Peyer's patch (tissue), 4 donors: ENCODE measurements around the gene ZGPAT. TPM values are rescaled to one million over a fixed set of nuclear protein-coding genes. Genes with fewer than 3 reads are reported as not detected.

ENCODE experiments used
- DNase-seq, 3 donors: peaks; one replicate each; pipeline ENCODE4 v3.0.0-alpha.2; 2017 to 2019
- H3K27ac ChIP-seq, 4 donors: fragments of 200-600 bp; sonication (generic); one replicate each; pipeline ENCODE4 v1.5.1; 2016 to 2019
- H3K27me3 ChIP-seq, 2 donors: fragments of 200-600 bp; sonication (generic); one replicate each; pipeline ENCODE4 v1.5.1; 2019
- H3K36me3 ChIP-seq, 3 donors: fragments of 200-600 bp; sonication (generic); one replicate each; pipeline ENCODE4 v1.5.1; 2016 to 2019
- H3K4me1 ChIP-seq, 4 donors: fragments of 200-600 bp; sonication (generic); one replicate each; pipeline ENCODE4 v1.5.1; 2016 to 2019
- H3K4me3 ChIP-seq, 4 donors: fragments of 200-600 bp; sonication (generic); 1 replicate in 3 of 4; 2 replicates in 1 of 4; pipeline ENCODE4 v1.5.1; 2016 to 2019; ENCODE audit warnings: mild to moderate bottlenecking in 1 of 4
- H3K9me3 ChIP-seq, 4 donors: fragments of 200-600 bp; sonication (generic); one replicate each; pipeline ENCODE4 v1.5.1; 2016 to 2019; ENCODE audit warnings: mild to moderate bottlenecking in 1 of 4
- POLR2A ChIP-seq, 2 donors: fragments of 450-650 bp; IDR thresholded peaks; one replicate each; pipeline ENCODE4 v1.5.1; 2017; ENCODE audit warnings: antibody characterized with exemption in 2 of 2, mild to moderate bottlenecking in 2 of 2, moderate library complexity in 2 of 2
- total RNA-seq, 4 donors: library from RNA; depleted of rRNA; stranded (reverse); fragments of >200 nt; gene quantifications; one replicate each; pipeline ENCODE4 v1.1.0, GENCODE V29; 2016
- TF ChIP-seq, protein P1 (sequence below), 6 experiments: fragments of 450-650 bp in 4 of 6; fragments of 200-600 bp in 2 of 6; sonication (generic) in 1 of 6; IDR thresholded peaks; one replicate each; pipeline ENCODE4 v1.5.1; 2017 to 2019; ENCODE audit warnings: antibody characterized with exemption in 6 of 6, mild to moderate bottlenecking in 3 of 6, moderate library complexity in 1 of 6

The ZGPAT gene
- total RNA-seq, 4 donors from 2014 or later = 48.9 to 67.7 (median 54.7) TPM

DNA sequence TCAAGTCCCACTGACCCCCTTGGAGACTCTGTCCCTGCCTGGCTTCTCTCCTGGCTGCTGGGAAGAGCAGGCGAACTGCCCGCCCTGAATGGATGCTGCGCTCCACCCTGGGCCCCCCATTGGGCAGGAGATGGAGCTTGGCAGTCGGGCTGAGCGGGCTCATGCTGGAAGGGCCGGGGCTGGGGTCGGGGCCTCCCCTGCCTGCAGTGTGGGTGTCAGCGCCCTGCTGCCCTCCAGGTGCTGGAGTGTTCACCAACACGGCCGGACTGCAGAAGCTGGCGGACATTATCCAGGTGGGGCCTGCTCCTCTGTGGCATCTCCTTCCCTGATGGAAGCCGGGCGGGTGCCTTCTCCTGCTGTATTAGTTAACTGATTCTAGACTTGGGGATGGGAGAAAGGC lies 27.4 kb upstream of the ZGPAT start:
- Histone ChIP-seq H3K27ac (no peak overlapping the region), H3K4me1 (peaks cover 0 to 9% (median 0%) of the 10 kb centered on the region in 4 donors), H3K27me3 (no peaks in the 10 kb centered on the region), H3K4me3 (no peak overlapping the region), H3K9me3 (no peaks in the 10 kb centered on the region), H3K36me3 (peaks cover 0 to 22% (median 0%) of the 10 kb centered on the region in 3 donors)
- DNase-seq = no peak
- TF ChIP-seq POLR2A (IDR thresholded peaks at IDR 0.05) = no peak
- TF ChIP-seq, protein P1, sequence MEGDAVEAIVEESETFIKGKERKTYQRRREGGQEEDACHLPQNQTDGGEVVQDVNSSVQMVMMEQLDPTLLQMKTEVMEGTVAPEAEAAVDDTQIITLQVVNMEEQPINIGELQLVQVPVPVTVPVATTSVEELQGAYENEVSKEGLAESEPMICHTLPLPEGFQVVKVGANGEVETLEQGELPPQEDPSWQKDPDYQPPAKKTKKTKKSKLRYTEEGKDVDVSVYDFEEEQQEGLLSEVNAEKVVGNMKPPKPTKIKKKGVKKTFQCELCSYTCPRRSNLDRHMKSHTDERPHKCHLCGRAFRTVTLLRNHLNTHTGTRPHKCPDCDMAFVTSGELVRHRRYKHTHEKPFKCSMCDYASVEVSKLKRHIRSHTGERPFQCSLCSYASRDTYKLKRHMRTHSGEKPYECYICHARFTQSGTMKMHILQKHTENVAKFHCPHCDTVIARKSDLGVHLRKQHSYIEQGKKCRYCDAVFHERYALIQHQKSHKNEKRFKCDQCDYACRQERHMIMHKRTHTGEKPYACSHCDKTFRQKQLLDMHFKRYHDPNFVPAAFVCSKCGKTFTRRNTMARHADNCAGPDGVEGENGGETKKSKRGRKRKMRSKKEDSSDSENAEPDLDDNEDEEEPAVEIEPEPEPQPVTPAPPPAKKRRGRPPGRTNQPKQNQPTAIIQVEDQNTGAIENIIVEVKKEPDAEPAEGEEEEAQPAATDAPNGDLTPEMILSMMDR (IDR thresholded peaks at IDR 0.05) = no peak

DNA sequence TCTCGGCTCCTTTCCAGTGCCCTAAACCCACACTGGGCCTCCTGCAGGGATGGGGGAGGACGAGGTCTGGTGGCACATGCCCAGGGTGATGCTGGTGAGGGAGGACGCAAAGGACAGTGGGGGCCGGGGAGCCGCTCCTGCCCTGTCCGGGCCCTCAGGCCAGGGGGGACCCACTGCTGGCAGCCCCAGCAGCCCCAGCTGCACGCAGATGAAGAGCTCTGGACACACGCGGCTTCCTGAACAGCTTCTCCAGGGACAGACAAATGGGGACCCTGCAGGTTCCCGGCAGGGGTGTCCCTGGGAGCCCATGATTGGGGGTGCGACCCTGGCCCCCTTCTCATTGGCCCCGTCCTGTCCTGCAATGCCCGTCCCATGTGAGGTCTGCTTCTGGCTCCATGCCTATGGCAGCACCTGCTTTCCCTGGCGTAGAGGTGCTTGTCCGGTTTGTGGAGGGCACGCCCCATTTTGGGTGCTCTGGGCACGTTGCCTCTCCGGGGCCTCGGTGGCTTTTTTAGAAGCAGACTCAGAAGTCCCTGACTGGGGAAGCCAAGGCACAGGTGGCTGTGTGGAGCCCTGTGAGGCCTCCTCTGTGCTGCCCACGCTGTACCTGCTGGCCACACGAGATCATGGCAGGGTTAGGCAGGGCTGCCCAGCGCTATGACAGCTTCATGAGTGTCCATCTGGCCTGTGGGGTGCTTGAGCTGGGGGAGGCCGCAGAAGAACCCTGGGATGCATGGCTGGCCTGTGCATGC lies 26.8 kb upstream of the ZGPAT start:
- H3K27ac ChIP-seq = peak overlapping the region in 2 of 4 donors; percentile 67 to 80
- no peaks in the 10 kb centered on the region for H3K27me3 ChIP-seq
- no peak overlapping the region for H3K4me3 ChIP-seq
- no peak for DNase-seq
- peaks cover 0 to 15% (median 0%) of the 10 kb centered on the region in 4 donors for H3K4me1 ChIP-seq
- no peaks in the 10 kb centered on the region for H3K9me3 ChIP-seq
- peaks cover 0 to 22% (median 0%) of the 10 kb centered on the region in 3 donors for H3K36me3 ChIP-seq
- TF ChIP-seq POLR2A (IDR thresholded peaks at IDR 0.05) = no peak
- TF ChIP-seq, protein P1 (IDR thresholded peaks at IDR 0.05) = no peak

DNA sequence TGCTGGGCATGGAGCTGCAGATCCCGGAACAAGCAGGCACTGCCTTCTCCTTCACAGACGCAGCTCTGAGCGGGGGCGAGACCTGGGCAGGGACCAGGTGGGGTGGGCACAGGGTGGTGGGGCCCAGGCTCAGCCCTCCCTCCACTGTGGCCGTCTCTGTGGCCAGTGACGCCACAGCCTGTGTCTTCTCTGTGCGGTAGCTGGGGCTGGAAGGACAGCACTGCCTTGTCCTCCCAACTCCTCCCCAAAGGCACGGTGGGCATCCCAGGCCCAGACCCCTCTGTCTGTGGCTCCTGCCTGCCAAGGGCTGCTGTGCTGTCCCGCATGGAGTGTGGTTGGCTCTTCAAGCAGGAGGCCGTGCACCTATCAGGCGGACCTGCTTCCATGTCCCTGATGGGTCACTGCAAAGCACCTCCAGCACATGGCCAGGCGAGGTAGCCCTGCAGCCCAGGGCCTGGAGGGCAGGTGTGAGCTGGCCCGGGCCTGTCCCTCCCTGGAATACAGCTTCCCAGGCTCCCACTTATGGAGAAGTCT lies 26.2 kb upstream of the ZGPAT start:
- H3K9me3 ChIP-seq = no peaks in the 10 kb centered on the region
- no peak for TF ChIP-seq POLR2A (IDR thresholded peaks at IDR 0.05)
- TF ChIP-seq, protein P1 (IDR thresholded peaks at IDR 0.05) = no peak
- peaks cover 0 to 22% (median 0%) of the 10 kb centered on the region in 3 donors for H3K36me3 ChIP-seq
- DNase-seq = no peak
- H3K27me3 ChIP-seq = no peaks in the 10 kb centered on the region
- no peak overlapping the region for H3K4me3 ChIP-seq
- H3K4me1 ChIP-seq = peaks cover 0 to 21% (median 1%) of the 10 kb centered on the region in 4 donors
- peak overlapping the region; percentile 49 to 80 (median 58) for H3K27ac ChIP-seq

DNA sequence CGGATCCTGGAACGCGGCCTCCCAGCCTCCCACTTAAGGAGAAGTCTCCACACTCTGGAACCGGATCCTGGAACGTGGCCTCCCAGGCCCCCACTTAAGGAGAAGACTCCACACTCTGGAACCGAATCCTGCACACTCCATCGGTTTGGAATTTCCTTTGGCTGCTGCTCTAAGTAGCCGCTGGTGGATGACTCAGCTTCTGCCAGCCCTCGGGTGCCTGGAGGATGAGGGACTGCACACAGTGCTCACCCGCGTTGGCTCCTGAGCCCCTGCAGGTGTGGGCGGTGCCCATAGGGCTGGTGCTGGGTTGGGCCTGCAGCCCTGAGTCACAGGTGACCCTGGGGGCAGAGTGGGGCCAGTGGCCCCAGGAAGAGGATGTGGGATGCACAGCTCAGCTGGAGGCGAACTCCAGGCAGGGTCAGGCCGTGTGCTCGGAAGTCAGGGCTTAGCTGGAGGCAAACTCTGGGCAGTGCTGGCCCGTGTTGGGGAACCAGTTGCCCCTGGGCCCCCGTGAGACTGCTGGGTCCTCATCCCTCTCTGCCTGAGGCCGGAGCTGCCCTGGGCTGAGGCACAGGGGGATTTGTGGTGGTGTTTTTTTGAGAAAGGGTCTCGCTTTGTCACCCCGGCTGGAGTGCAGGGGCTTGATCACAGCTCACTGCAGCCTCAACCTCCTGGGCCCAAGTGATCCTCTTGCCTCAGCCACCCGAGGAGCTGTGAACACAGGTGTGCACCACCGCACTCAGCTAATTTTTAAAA lies 25.3 kb upstream of the ZGPAT start:
- Histone ChIP-seq H3K36me3 (peaks cover 0 to 16% (median 0%) of the 10 kb centered on the region in 3 donors), H3K27ac (peak overlapping the region; percentile 65 to 82 (median 76)), H3K27me3 (no peaks in the 10 kb centered on the region), H3K4me3 (no peak overlapping the region), H3K4me1 (peaks cover 0 to 30% (median 6%) of the 10 kb centered on the region in 4 donors), H3K9me3 (no peaks in the 10 kb centered on the region)
- peak in 1 of 3 donors; percentile 72 for DNase-seq
- TF ChIP-seq POLR2A (IDR thresholded peaks at IDR 0.05) = no peak
- TF ChIP-seq, protein P1 (IDR thresholded peaks at IDR 0.05) = no peak

DNA sequence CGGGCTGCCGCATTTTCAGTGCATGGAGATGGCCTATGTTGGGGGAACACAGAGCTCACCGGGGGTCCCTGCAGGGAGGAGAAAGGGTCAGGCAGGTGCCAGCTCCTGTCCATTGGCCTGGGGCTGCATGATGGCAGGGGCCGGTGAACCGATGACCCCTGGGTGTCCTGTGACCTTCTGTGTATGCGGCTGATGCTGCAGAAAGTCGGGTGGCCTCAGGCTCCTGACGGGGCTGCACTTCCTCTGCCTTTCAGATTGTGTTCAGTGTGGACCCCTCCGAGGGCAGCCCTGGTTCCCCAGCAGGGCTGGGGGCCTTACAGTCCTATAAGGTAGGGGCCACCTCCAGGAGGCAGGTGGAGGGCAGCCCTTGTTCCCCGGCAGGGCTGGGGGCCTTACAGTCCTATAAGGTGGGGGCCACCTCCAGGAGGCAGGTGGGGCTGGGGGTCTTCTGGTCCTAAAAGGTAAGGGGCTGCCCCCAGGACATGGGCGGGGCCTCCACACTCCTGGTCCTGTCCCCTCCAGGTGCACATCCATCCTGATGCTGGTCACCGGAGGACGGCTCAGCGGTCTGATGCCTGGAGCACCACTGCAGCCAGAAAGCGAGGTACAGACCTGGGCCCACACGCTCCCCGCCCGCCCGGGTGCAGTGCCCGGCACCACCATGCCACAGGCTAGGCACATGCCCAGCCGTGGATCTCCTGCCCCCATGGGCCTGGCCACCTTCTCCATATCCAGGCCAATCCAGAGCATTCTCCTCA lies 22.4 kb upstream of the ZGPAT start:
- H3K27ac ChIP-seq = peak overlapping the region; percentile 61 to 90 (median 74)
- H3K27me3 ChIP-seq = no peaks in the 10 kb centered on the region
- peaks cover 0 to 42% (median 6%) of the 10 kb centered on the region in 4 donors for H3K4me1 ChIP-seq
- H3K4me3 ChIP-seq = no peak overlapping the region
- DNase-seq = no peak
- TF ChIP-seq POLR2A (IDR thresholded peaks at IDR 0.05) = no peak
- TF ChIP-seq, protein P1 (IDR thresholded peaks at IDR 0.05) = no peak
- no peaks in the 10 kb centered on the region for H3K9me3 ChIP-seq
- no peaks in the 10 kb centered on the region for H3K36me3 ChIP-seq
